Lower leg skin (tissue), 4 donors: Measurements from ENCODE around the gene DAGLB. TPM values are rescaled to one million over a fixed set of nuclear protein-coding genes. Genes with fewer than 3 reads are reported as not detected.

Experiments used
- DNase-seq, 2 donors: peaks; one replicate each; pipeline ENCODE4 v3.0.0-alpha.2; 2019; ENCODE audit warnings: low spot score in 2 of 2
- H3K4me3 ChIP-seq: fragments of 200-600 bp; sonication (generic); 2 replicates; pipeline ENCODE4 v1.5.1; 2017; ENCODE audit warnings: mild to moderate bottlenecking, low read depth; ENCODE audit not compliant: poor library complexity, severe bottlenecking
- POLR2A ChIP-seq, 2 donors: fragments of 450-650 bp; IDR thresholded peaks; one replicate each; pipeline ENCODE4 v1.6.1; 2016 to 2017; ENCODE audit warnings: antibody characterized with exemption in 2 of 2, mild to moderate bottlenecking in 1 of 2, moderate library complexity in 1 of 2
- WGBS, 2 donors: methylation state at CpG; one replicate each; pipeline ENCODE4 v1.1.5; 2018; 5-methylcytosine and 5-hydroxymethylcytosine counted together
- intact Hi-C: fragments of 100-400 bp; cut with DNase I; formaldehyde crosslinking; loops from one replicate; pipeline ENCODE4 v1.15.0; 2023; ENCODE audit warnings: low total_unique reads
- total RNA-seq, 4 donors: library from RNA; depleted of rRNA; stranded (reverse); fragments of >200 nt; gene quantifications; one replicate each; pipeline ENCODE4 v1.1.0, GENCODE V29; 2016
- TF ChIP-seq, protein P1 (sequence below), 3 donors: fragments of 450-650 bp; IDR thresholded peaks; one replicate each; pipeline ENCODE4 v1.5.1; 2016; ENCODE audit warnings: antibody characterized with exemption in 3 of 3, mild to moderate bottlenecking in 3 of 3, moderate library complexity in 2 of 3

DAGLB gene
- total RNA-seq, 4 donors from 2014 or later: 26.1 to 35.9 (median 27.5) TPM

- no peak for DNase-seq
- WGBS, 2 donors: 1% methylated on average over 23 of the region's 23 CpGs
- no peak for TF ChIP-seq POLR2A (IDR thresholded peaks at IDR 0.05)
- TF ChIP-seq, protein P1, sequence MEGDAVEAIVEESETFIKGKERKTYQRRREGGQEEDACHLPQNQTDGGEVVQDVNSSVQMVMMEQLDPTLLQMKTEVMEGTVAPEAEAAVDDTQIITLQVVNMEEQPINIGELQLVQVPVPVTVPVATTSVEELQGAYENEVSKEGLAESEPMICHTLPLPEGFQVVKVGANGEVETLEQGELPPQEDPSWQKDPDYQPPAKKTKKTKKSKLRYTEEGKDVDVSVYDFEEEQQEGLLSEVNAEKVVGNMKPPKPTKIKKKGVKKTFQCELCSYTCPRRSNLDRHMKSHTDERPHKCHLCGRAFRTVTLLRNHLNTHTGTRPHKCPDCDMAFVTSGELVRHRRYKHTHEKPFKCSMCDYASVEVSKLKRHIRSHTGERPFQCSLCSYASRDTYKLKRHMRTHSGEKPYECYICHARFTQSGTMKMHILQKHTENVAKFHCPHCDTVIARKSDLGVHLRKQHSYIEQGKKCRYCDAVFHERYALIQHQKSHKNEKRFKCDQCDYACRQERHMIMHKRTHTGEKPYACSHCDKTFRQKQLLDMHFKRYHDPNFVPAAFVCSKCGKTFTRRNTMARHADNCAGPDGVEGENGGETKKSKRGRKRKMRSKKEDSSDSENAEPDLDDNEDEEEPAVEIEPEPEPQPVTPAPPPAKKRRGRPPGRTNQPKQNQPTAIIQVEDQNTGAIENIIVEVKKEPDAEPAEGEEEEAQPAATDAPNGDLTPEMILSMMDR (IDR thresholded peaks at IDR 0.05): no peak
Measured at GRCh38 chr7:6375348-6376101, 72.2 kb downstream of the DAGLB start.

DNA sequence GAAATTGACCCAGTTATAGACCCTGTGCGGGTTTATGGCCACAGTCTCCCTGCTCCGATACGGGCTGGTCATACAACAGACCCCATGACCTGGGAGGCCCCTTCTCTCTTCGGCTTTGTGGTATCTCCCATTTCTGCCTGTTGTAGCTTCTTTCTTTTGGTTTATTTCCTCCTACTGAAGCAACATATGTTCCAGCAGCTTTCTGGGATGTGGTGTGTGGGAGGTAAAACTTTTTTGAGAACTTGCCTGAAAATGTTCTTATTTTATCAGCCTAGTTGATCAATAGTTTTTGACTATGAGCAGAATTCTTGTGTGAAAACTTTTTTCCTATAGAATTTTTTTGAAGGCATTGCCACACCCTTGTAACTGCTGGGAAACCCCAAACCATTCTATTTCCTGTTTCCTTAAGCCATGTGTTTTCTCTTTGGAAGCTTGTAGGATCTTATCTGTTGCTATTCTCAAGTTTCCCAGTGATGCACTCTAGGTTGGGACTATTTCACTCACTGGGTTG, 80.0 kb downstream of the DAGLB start:
- 31 to 34% methylated on average over 4 of the region's 4 CpGs for WGBS, 2 donors
- TF ChIP-seq, protein P1 (IDR thresholded peaks at IDR 0.05): no peak
- intact Hi-C loops: no loop called here

More at GRCh38 chr7:6375348-6376101, 72.2 kb downstream of the DAGLB start:
- H3K4me3 ChIP-seq: peak overlapping the region; percentile 52
- intact Hi-C loops: no loop called here

GRCh38 chr7:6365451-6365850, 82.3 kb downstream of the DAGLB start:
- no peak for DNase-seq
- WGBS, 2 donors: 85 to 90% methylated on average over 5 of the region's 5 CpGs
- no peak overlapping the region for H3K4me3 ChIP-seq
- no peak for TF ChIP-seq POLR2A (IDR thresholded peaks at IDR 0.05)
- TF ChIP-seq, protein P1 (IDR thresholded peaks at IDR 0.05): no peak
- intact Hi-C loops: no loop called here

More for the DNA sequence above, 80.0 kb downstream of the DAGLB start:
- DNase-seq: no peak
- H3K4me3 ChIP-seq: no peak overlapping the region

- intact Hi-C loops: no loop called here
- WGBS, 2 donors: 73 to 83% methylated on average over 5 of the region's 5 CpGs
- TF ChIP-seq, protein P1 (IDR thresholded peaks at IDR 0.05): no peak
- TF ChIP-seq POLR2A (IDR thresholded peaks at IDR 0.05): no peak
Measured at GRCh38 chr7:6360841-6361240, 86.9 kb downstream of the DAGLB start.

DNA sequence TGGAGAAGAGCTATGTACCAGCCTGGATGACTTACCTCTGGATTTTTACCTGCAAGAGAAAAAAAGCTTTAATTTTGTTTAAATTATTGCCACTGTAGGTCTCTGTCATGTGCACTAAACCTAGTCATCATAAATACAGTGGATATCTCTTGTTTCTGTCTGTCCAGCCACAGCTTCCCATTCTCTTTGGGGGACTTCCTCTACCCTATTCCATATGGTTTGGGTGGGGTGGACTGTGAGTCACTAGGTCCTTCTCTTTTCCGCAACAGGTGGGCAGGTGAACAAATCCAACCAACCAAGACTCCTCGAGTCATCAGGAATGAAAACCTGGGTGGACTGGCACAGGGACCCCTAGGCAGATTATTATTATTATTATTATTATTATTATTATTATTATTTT, 88.0 kb downstream of the DAGLB start:
- intact Hi-C loops: no loop called here
- TF ChIP-seq POLR2A (IDR thresholded peaks at IDR 0.05): no peak
- TF ChIP-seq, protein P1 (IDR thresholded peaks at IDR 0.05): no peak
- WGBS, 2 donors: 86 to 91% methylated on average over 2 of the region's 2 CpGs
- H3K4me3 ChIP-seq: no peak overlapping the region
- no peak for DNase-seq

More at GRCh38 chr7:6360841-6361240, 86.9 kb downstream of the DAGLB start:
- no peak for DNase-seq
- no peak overlapping the region for H3K4me3 ChIP-seq

Other genes starting within 250 kb of the DAGLB start
- gene CYTH3, start 175.3 kb downstream of the DAGLB start, total RNA-seq: 100 to 1,000 TPM in 1 of 4 donors, 10 to 100 TPM in 3; 40.3 to 108 (median 44.7) TPM
- 10 to 100 TPM; 18.7 to 38.6 (median 24.3) TPM for gene FAM220A, start 99.0 kb downstream of the DAGLB start, total RNA-seq
- 100 to 1,000 TPM; 154 to 428 (median 255) TPM for gene RAC1, start 73.4 kb downstream of the DAGLB start, total RNA-seq
- 10 to 100 TPM; 44.8 to 64.3 (median 57.5) TPM for gene KDELR2, start 36.2 kb upstream of the DAGLB start, total RNA-seq
- 1 to 10 TPM in 1 of 4 donors, under 1 TPM in 3; 0.49 to 2.2 (median 0.64) TPM for gene GRID2IP, start 103.5 kb upstream of the DAGLB start, total RNA-seq
- gene ZDHHC4, start 129.5 kb upstream of the DAGLB start, total RNA-seq: 10 to 100 TPM; 18.4 to 30.7 (median 23.3) TPM
- gene INTS15, start 142.1 kb upstream of the DAGLB start, total RNA-seq: 10 to 100 TPM; 21.3 to 34.5 (median 29.7) TPM
- gene ZNF853, start 167.7 kb upstream of the DAGLB start, total RNA-seq: 1 to 10 TPM; 4.6 to 7.7 (median 5.9) TPM
- 10 to 100 TPM; 30.6 to 63.6 (median 35.6) TPM for gene ZNF316, start 189.4 kb upstream of the DAGLB start, total RNA-seq